K562 (cell line): ENCODE results near the gene HOXB3. TPM values are rescaled to one million over a fixed set of nuclear protein-coding genes. Genes with fewer than 3 reads are reported as not detected.

Source experiments
- CBX3 ChIP-seq, 2 experiments: IDR thresholded peaks; 1 replicate in 1 of 2; 2 replicates in 1 of 2; pipeline ENCODE4 v1.6.1; 2012; ENCODE audit warnings: inconsistent platforms in 2 of 2, low read length in 2 of 2, borderline replicate concordance in 1 of 2, control low read depth in 1 of 2
- ELF4 ChIP-seq: fragments of 450-650 bp; formaldehyde crosslinking; IDR thresholded peaks from 2 replicates; pipeline ENCODE4 v1.4.0; 2022; ENCODE audit warnings: missing genetic modification characterization
- HDGF ChIP-seq: fragments of 450-650 bp; IDR thresholded peaks from 2 replicates; pipeline ENCODE4 v1.6.1; 2016
- MITF ChIP-seq: IDR thresholded peaks from 2 replicates; pipeline ENCODE4 v1.6.1; 2014; ENCODE audit warnings: antibody characterized with exemption
- MTA3 ChIP-seq: fragments of 450-650 bp; formaldehyde crosslinking; IDR thresholded peaks from 2 replicates; pipeline ENCODE4 v1.6.1; 2017; ENCODE audit warnings: mild to moderate bottlenecking, borderline replicate concordance
- NFATC3 ChIP-seq: fragments of 450-650 bp; IDR thresholded peaks from 2 replicates; pipeline ENCODE4 v1.6.1; 2017; ENCODE audit warnings: mild to moderate bottlenecking
- NFE2 ChIP-seq: IDR thresholded peaks from 2 replicates; pipeline ENCODE4 v1.6.1; 2014; ENCODE audit warnings: antibody characterized with exemption, low read depth
- PPARD ChIP-seq: fragments of 250-450 bp; sonication (Bioruptor Pico); IDR thresholded peaks from 2 replicates; pipeline ENCODE4 v1.8.0; 2022; ENCODE audit warnings: inconsistent platforms, mild to moderate bottlenecking, moderate library complexity
- REST ChIP-seq, 2 experiments: fragments of 450-650 bp; formaldehyde crosslinking in 1 of 2; IDR thresholded peaks; 2 replicates each; pipeline versions ENCODE4 v1.4.0 to v1.6.1; 2014 to 2020; ENCODE audit warnings: mild to moderate bottlenecking in 2 of 2, borderline replicate concordance in 1 of 2, low read depth in 1 of 2
- SNRNP70 ChIP-seq: fragments of 200-400 bp; formaldehyde crosslinking; optimal IDR thresholded peaks from 2 replicates; pipeline ENCODE3; 2017; ENCODE audit warnings: low read depth, low read length
- TEAD4 ChIP-seq, 2 experiments: sonication (generic) in 1 of 2; formaldehyde crosslinking in 1 of 2; IDR thresholded peaks; 2 replicates each; pipeline versions ENCODE4 v1.6.1 to v1.8.0; 2012 to 2022; ENCODE audit warnings: borderline replicate concordance in 1 of 2, inconsistent platforms in 1 of 2, low read length in 1 of 2, mild to moderate bottlenecking in 1 of 2, missing genetic modification reagents in 1 of 2
- TOE1 ChIP-seq, 2 experiments: fragments of 450-650 bp in 1 of 2; sonication (generic) in 1 of 2; formaldehyde crosslinking in 1 of 2; IDR thresholded peaks; 2 replicates each; pipeline versions ENCODE4 v1.7.1 to v1.8.0; 2016 to 2022; ENCODE audit warnings: borderline replicate concordance in 2 of 2, mild to moderate bottlenecking in 2 of 2, antibody characterized with exemption in 1 of 2, inconsistent platforms in 1 of 2, low read depth in 1 of 2, missing genetic modification reagents in 1 of 2, moderate library complexity in 1 of 2
- ZBTB43 ChIP-seq: sonication (generic); formaldehyde crosslinking; IDR thresholded peaks from 2 replicates; pipeline ENCODE4 v1.8.0; 2023; ENCODE audit warnings: mild to moderate bottlenecking, missing genetic modification reagents
- ZNF354B ChIP-seq: fragments of 250-450 bp; sonication (Bioruptor Pico); IDR thresholded peaks from 2 replicates; pipeline ENCODE4 v1.4.0; 2020
- ZNF644 ChIP-seq: fragments of 200-800 bp; sonication (Bioruptor generic); IDR thresholded peaks from 2 replicates; pipeline ENCODE4 v1.6.1; 2016; ENCODE audit warnings: low read depth, missing genetic modification characterization, missing compliant biosample characterization
- ZNF77 ChIP-seq: fragments of 250-450 bp; sonication (Bioruptor Pico); IDR thresholded peaks from 2 replicates; pipeline ENCODE4 v1.5.0; 2020
- ZNF79 ChIP-seq: fragments of 250-450 bp; sonication (Bioruptor Pico); IDR thresholded peaks from 2 replicates; pipeline ENCODE4 v1.4.0; 2020; ENCODE audit warnings: low read depth, mild to moderate bottlenecking, moderate library complexity
- polyA plus RNA-seq, 8 experiments: library from polyadenylated mRNA; depleted of rRNA in 4 of 8; stranded (reverse) in 5 of 8; unstranded in 3 of 8; fragments of >200 nt; fragmentation: Nextera tagmentation in 2 of 8; fragmentation: Illumina TruSeq in 1 of 8; extraction: Ambion mirVana in 2 of 8; extraction: Trizol in 1 of 8; gene quantifications; 2 replicates each; pipeline versions ENCODE4 v1.2.1 to v1.2.3, GENCODE V29; 2011 to 2014; ENCODE audit warnings: inconsistent platforms in 1 of 8, missing spikeins in 1 of 8
- total RNA-seq, 7 experiments: library from RNA; depleted of rRNA in 6 of 7; stranded (reverse); fragments of >200 nt in 6 of 7; fragmentation: Illumina TruSeq in 2 of 7; extraction: Trizol in 2 of 7; gene quantifications; 2 replicates each; pipeline versions ENCODE4 v1.2.1 to v1.2.3, GENCODE V29; 2011 to 2021; ENCODE audit warnings: low replicate concordance in 1 of 7

HOXB3 gene
- total and polyA plus RNA-seq, 9 of the 15 experiments (the other 6 are each of a cell fraction or from before 2014, with no cell fraction given), result 2.4 to 41.3 (median 20.2) TPM

- no peak for TF ChIP-seq NFE2
- no peak for TF ChIP-seq MITF
- TF ChIP-seq ZNF644 (tag), result no peak
- peak; percentile 34; the same call in 1 of the 2 replicates for TF ChIP-seq REST (IDR thresholded peaks at IDR 0.05; ENCODE audit: borderline replicate concordance)
- TF ChIP-seq REST (CRISPR knock-in tag; IDR thresholded peaks at IDR 0.05; ENCODE audit: low read depth), result no peak
- TF ChIP-seq MTA3, result no peak
- no peak for TF ChIP-seq ZNF77
- no peak for TF ChIP-seq HDGF
- TF ChIP-seq NFATC3, result no peak
- peak in 1 of 2 experiments; percentile 59; a peak in 1 of 3 replicates for TF ChIP-seq CBX3 (IDR thresholded peaks at IDR 0.05; ENCODE audit: borderline replicate concordance in 1 of 2, low read length in 2 of 2)
- no peak for TF ChIP-seq PPARD (CRISPR knock-in tag)
- TF ChIP-seq TOE1 (IDR thresholded peaks at IDR 0.05; ENCODE audit: borderline replicate concordance), result no peak
- TF ChIP-seq TOE1 (CRISPR knock-in tag; IDR thresholded peaks at IDR 0.05; ENCODE audit: borderline replicate concordance, low read depth), result no peak
- no peak for TF ChIP-seq TEAD4 (IDR thresholded peaks at IDR 0.05; ENCODE audit: low read length)
- no peak for TF ChIP-seq TEAD4 (CRISPR knock-in tag; IDR thresholded peaks at IDR 0.05; ENCODE audit: borderline replicate concordance)
- no peak for TF ChIP-seq ZNF79 (CRISPR knock-in tag)
- TF ChIP-seq ZNF354B (CRISPR knock-in tag), result no peak
- no peak for TF ChIP-seq SNRNP70
- no peak for TF ChIP-seq ZBTB43 (CRISPR knock-in tag)
- TF ChIP-seq ELF4, result no peak
These were observed 67.0 kb downstream of the HOXB3 start (continued) for GRCh38 chr17:48523010-48523409.
